Spleen (tissue), 7 donors: ENCODE measurements around the gene DNAL4.

Experiments used
- POLR2A ChIP-seq, 3 donors: fragments of 450-650 bp; IDR thresholded peaks; one replicate each; pipeline ENCODE4 v1.5.1; 2017; ENCODE audit warnings: antibody characterized with exemption in 3 of 3, mild to moderate bottlenecking in 1 of 3
- TF ChIP-seq, protein P1 (sequence below), 11 experiments: fragments of 200-600 bp in 7 of 11; fragments of 450-650 bp in 4 of 11; sonication (generic) in 4 of 11; IDR thresholded peaks in 8 of 11; conservative IDR thresholded peaks in 3 of 11; 1 replicate in 7 of 11; 2 replicates in 4 of 11; pipeline versions ENCODE4 v1.4.0 to v1.8.0; 2016 to 2021; ENCODE audit warnings: antibody characterized with exemption in 11 of 11, inconsistent platforms in 4 of 11, mild to moderate bottlenecking in 1 of 11
- donor health status: DM: no; HTN: no; CAD: no; lungs with moderate emphysema.
- donor health status: DM: no; HTN: no; CAD: no.
- donor health status: DM: no; HTN: no; CAD: no.

DNA sequence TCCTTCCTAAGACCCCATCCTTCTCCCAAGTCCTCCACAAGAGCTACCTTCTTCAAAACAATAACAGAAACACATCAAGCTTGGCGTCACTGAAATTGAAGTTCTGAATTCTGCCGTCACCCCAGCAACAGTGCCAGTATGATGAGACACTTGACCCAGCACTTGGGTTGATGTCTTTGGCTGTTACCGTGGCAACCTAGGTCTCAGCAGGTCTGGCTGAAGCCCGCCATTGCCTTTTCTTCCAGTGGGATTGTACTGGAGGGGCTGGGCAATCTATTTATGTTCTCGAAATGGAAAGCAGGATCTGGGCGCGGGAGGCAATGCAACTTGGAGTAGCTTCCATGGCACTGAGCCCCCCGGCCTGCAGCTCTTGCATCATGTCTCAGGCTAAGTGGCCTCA is 26.1 kb upstream of the DNAL4 start:
- TF ChIP-seq, protein P1, sequence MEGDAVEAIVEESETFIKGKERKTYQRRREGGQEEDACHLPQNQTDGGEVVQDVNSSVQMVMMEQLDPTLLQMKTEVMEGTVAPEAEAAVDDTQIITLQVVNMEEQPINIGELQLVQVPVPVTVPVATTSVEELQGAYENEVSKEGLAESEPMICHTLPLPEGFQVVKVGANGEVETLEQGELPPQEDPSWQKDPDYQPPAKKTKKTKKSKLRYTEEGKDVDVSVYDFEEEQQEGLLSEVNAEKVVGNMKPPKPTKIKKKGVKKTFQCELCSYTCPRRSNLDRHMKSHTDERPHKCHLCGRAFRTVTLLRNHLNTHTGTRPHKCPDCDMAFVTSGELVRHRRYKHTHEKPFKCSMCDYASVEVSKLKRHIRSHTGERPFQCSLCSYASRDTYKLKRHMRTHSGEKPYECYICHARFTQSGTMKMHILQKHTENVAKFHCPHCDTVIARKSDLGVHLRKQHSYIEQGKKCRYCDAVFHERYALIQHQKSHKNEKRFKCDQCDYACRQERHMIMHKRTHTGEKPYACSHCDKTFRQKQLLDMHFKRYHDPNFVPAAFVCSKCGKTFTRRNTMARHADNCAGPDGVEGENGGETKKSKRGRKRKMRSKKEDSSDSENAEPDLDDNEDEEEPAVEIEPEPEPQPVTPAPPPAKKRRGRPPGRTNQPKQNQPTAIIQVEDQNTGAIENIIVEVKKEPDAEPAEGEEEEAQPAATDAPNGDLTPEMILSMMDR (IDR thresholded peaks at IDR 0.05 in 8 of 11, conservative IDR thresholded peaks at IDR 0.05 in 3 of 11): no peak
- TF ChIP-seq POLR2A (IDR thresholded peaks at IDR 0.05): no peak
